ENCODE results near the gene PTPRE.

- no peak for TF ChIP-seq CTCF (IDR thresholded peaks at IDR 0.05)
- no peak for TF ChIP-seq EZH2phosphoT487 (IDR thresholded peaks at IDR 0.05)
- TF ChIP-seq EZH2 (IDR thresholded peaks at IDR 0.05), result no peak
These were observed 178.1 kb downstream of the PTPRE start for GRCh38 chr10:128084991-128085390.

Measured in neural progenitor cell (in vitro differentiated cells).